Lower lobe of right lung (tissue), 2 donors: Measurements from ENCODE around the gene PGS1. TPM values are rescaled to one million over a fixed set of nuclear protein-coding genes. Genes with fewer than 3 reads are reported as not detected.

Experiments
- ATAC-seq, 2 donors: fragments of 200-7000 bp; cut with Tn5 transposase; one replicate each; pipeline ENCODE4 v1.9.1; 2020 to 2022; ENCODE audit warnings: mild to moderate bottlenecking in 2 of 2, moderate library complexity in 2 of 2
- DNase-seq: peaks from one replicate; pipeline ENCODE4 v3.0.0-alpha.2; 2020
- H3K27ac ChIP-seq: fragments of 200-600 bp; one replicate; pipeline ENCODE4 v1.8.0; 2022
- H3K27me3 ChIP-seq: fragments of 200-600 bp; one replicate; pipeline ENCODE4 v1.8.0; 2022; ENCODE audit warnings: low read depth
- H3K36me3 ChIP-seq: fragments of 200-600 bp; one replicate; pipeline ENCODE4 v1.8.0; 2022; ENCODE audit warnings: mild to moderate bottlenecking
- H3K4me1 ChIP-seq: fragments of 200-600 bp; one replicate; pipeline ENCODE4 v1.8.0; 2022
- H3K4me3 ChIP-seq: fragments of 200-600 bp; one replicate; pipeline ENCODE4 v1.8.0; 2022; ENCODE audit warnings: mild to moderate bottlenecking
- H3K9me3 ChIP-seq: fragments of 200-600 bp; one replicate; pipeline ENCODE4 v1.8.0; 2022
- CTCF ChIP-seq: fragments of 200-600 bp; IDR thresholded peaks from one replicate; pipeline ENCODE4 v1.8.0; 2022; ENCODE audit warnings: antibody characterized with exemption, mild to moderate bottlenecking
- intact Hi-C: fragments of 100-400 bp; cut with DNase I; formaldehyde crosslinking; loops from one replicate; pipeline ENCODE4 v1.11.0; 2022
- total RNA-seq: library from RNA; stranded (reverse); fragmentation: NEBNext Ultra II Directional; extraction: Animal tissue kit (Norgen Biotek cat#: 25700); gene quantifications from one replicate; pipeline ENCODE4 v1.2.1, GENCODE V29; 2021
- donor health status: DM: no; HTN: yes; CAD: no; lungs with severe emphysema.

The PGS1 gene
- total RNA-seq, 1 donor from 2014 or later: 90.9 TPM

- intact Hi-C loops: no loop called here
- no peaks in the 10 kb centered on the region for H3K36me3 ChIP-seq
- H3K4me1 ChIP-seq: peaks cover 28% of the 10 kb centered on the region
- no peaks in the 10 kb centered on the region for H3K27me3 ChIP-seq
- no peak overlapping the region for H3K27ac ChIP-seq
- no peak for TF ChIP-seq CTCF
- H3K4me3 ChIP-seq: no peak overlapping the region
- H3K9me3 ChIP-seq: no peaks in the 10 kb centered on the region
- ATAC-seq: no peak
- no peak for DNase-seq
Observed at GRCh38 chr17:78368854-78369495, 9.5 kb upstream of the PGS1 start.

- TF ChIP-seq CTCF: no peak
- Histone ChIP-seq H3K9me3 (no peaks in the 10 kb centered on the region), H3K4me3 (no peak overlapping the region), H3K4me1 (peaks cover 33% of the 10 kb centered on the region), H3K27ac (no peak overlapping the region), H3K36me3 (no peaks in the 10 kb centered on the region), H3K27me3 (no peaks in the 10 kb centered on the region)
- ATAC-seq (no peak), DNase-seq (no peak)
- intact Hi-C loops: no loop called here
Observed at GRCh38 chr17:78369791-78370381, 8.6 kb upstream of the PGS1 start.

- H3K36me3 ChIP-seq: no peaks in the 10 kb centered on the region
- DNase-seq: no peak
- peaks cover 33% of the 10 kb centered on the region for H3K4me1 ChIP-seq
- H3K4me3 ChIP-seq: no peak overlapping the region
- no peak for ATAC-seq
- no peaks in the 10 kb centered on the region for H3K27me3 ChIP-seq
- TF ChIP-seq CTCF: no peak
- no peak overlapping the region for H3K27ac ChIP-seq
- intact Hi-C loops: no loop called here
- no peaks in the 10 kb centered on the region for H3K9me3 ChIP-seq
Observed at GRCh38 chr17:78371056-78371455, 7.4 kb upstream of the PGS1 start.

- H3K27ac ChIP-seq: no peak overlapping the region
- H3K4me1 ChIP-seq: peaks cover 40% of the 10 kb centered on the region
- no peak overlapping the region for H3K4me3 ChIP-seq
- intact Hi-C loops: no loop called here
- no peak for ATAC-seq
- no peak for TF ChIP-seq CTCF
- no peak for DNase-seq
- H3K36me3 ChIP-seq: no peaks in the 10 kb centered on the region
- no peaks in the 10 kb centered on the region for H3K27me3 ChIP-seq
- no peaks in the 10 kb centered on the region for H3K9me3 ChIP-seq
Observed at GRCh38 chr17:78372841-78373240, 5.6 kb upstream of the PGS1 start.

GRCh38 chr17:78374189-78374588, 4.3 kb upstream of the PGS1 start:
- ATAC-seq (no peak), DNase-seq (no peak)
- no peaks in the 10 kb centered on the region for H3K36me3 ChIP-seq
- no peak overlapping the region for H3K4me3 ChIP-seq
- no peak overlapping the region for H3K27ac ChIP-seq
- no peaks in the 10 kb centered on the region for H3K27me3 ChIP-seq
- TF ChIP-seq CTCF: no peak
- H3K9me3 ChIP-seq: no peaks in the 10 kb centered on the region
- intact Hi-C loops: no loop called here
- peaks cover 44% of the 10 kb centered on the region for H3K4me1 ChIP-seq
